Ectodermal cell (in vitro differentiated cells): ENCODE data around the gene TEAD1.

Source experiments
- H3K27ac ChIP-seq: 2 replicates; pipeline ENCODE4 v1.7.0; 2013; ENCODE audit warnings: mild to moderate bottlenecking, low read depth, low read length; ENCODE audit not compliant: insufficient read depth, poor library complexity, severe bottlenecking
- H3K27me3 ChIP-seq: 2 replicates; pipeline ENCODE4 v1.7.0; 2013; ENCODE audit warnings: mild to moderate bottlenecking, low read length; ENCODE audit not compliant: insufficient read depth, control insufficient read depth, poor library complexity, severe bottlenecking
- H3K36me3 ChIP-seq: one replicate; pipeline ENCODE4 v1.7.0; 2013; ENCODE audit warnings: low read length; ENCODE audit not compliant: control insufficient read depth, insufficient read depth
- H3K4me1 ChIP-seq: one replicate; pipeline ENCODE4 v1.7.0; 2013; ENCODE audit warnings: low read length; ENCODE audit not compliant: control insufficient read depth, insufficient read depth
- H3K4me3 ChIP-seq: 2 replicates; pipeline ENCODE4 v1.7.0; 2013; ENCODE audit warnings: low read depth, low read length, control low read depth; ENCODE audit not compliant: insufficient read depth
- H3K9me3 ChIP-seq: 2 replicates; pipeline ENCODE4 v1.7.0; 2013; ENCODE audit warnings: mild to moderate bottlenecking, low read length, moderate library complexity; ENCODE audit not compliant: control insufficient read depth
- WGBS, 2 experiments: methylation state at CpG; one replicate each; pipeline ENCODE4 v1.1.7; 2013; ENCODE audit warnings: missing lambda C conversion rate in 2 of 2; 5-methylcytosine and 5-hydroxymethylcytosine counted together

The TEAD1 gene

GRCh38 chr11:12784987-12785386, 110.8 kb downstream of the TEAD1 start:
- peaks cover 17% of the 10 kb centered on the region for H3K4me1 ChIP-seq
- H3K36me3 ChIP-seq, result no peaks in the 10 kb centered on the region
- H3K27me3 ChIP-seq, result no peaks in the 10 kb centered on the region
- 74 to 85% methylated on average over 5 of the region's 5 CpGs for WGBS, 2 experiments
- H3K27ac ChIP-seq, result no peak overlapping the region
- no peak overlapping the region for H3K4me3 ChIP-seq
- H3K9me3 ChIP-seq, result no peaks in the 10 kb centered on the region

- whole genome bisulfite sequencing, 2 experiments, result 94 to 97% methylated on average over 5 of the region's 5 CpGs
- Histone ChIP-seq H3K4me1 (peaks cover 17% of the 10 kb centered on the region), H3K9me3 (no peaks in the 10 kb centered on the region), H3K4me3 (no peak overlapping the region), H3K36me3 (no peaks in the 10 kb centered on the region), H3K27me3 (no peaks in the 10 kb centered on the region), H3K27ac (no peak overlapping the region)
Observed at GRCh38 chr11:12785901-12786300, 111.7 kb downstream of the TEAD1 start.

DNA sequence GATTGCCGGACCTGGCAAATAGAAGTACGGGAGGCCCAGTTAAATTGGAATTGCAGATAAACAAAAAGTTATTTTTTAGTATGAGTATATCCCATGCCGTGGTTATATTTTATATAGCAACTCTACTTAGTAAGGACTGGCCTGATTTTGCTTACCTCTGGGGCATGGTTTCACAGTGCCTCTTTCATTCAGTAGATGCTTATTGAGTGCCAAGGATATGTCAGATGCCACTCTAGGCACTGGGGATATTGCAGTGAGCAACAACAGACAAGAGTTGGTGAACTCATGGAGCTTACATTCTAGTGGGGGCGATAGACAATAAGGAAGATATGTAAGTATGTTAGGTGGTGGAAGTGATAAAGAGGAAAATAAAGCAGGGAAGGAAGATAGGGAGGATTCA, 112.2 kb downstream of the TEAD1 start:
- H3K27ac ChIP-seq, result no peak overlapping the region
- no peaks in the 10 kb centered on the region for H3K36me3 ChIP-seq
- H3K4me3 ChIP-seq, result no peak overlapping the region
- 95 to 96% methylated on average over 4 of the region's 4 CpGs for WGBS, 2 experiments
- H3K9me3 ChIP-seq, result no peaks in the 10 kb centered on the region
- peaks cover 17% of the 10 kb centered on the region for H3K4me1 ChIP-seq
- no peaks in the 10 kb centered on the region for H3K27me3 ChIP-seq

DNA sequence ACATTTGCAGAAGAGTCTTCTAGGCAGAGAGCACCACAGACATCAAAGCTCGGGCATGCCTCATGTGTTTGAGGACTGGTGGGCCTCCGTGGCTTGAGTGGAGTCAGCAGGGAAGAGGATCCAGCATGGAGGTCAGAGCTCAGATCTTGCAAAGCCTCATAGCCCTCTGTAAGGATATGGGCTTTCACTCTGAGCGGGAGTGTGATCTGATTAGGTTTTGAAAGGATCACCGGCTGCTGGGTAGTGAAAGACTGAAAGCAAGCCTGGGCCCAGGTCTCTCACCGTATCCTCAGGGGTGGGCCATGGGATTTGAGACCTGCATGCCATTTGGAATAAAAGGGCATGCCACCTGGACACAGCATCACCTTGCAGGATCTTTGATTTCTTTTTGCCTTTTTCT, 112.7 kb downstream of the TEAD1 start:
- Histone ChIP-seq H3K27me3 (no peaks in the 10 kb centered on the region), H3K36me3 (no peaks in the 10 kb centered on the region), H3K27ac (peak overlapping the region; percentile 6), H3K4me1 (peaks cover 17% of the 10 kb centered on the region), H3K9me3 (no peaks in the 10 kb centered on the region), H3K4me3 (no peak overlapping the region)
- 57 to 68% methylated on average over 5 of the region's 5 CpGs for WGBS, 2 experiments

GRCh38 chr11:12787847-12788246, 113.6 kb downstream of the TEAD1 start:
- Histone ChIP-seq H3K36me3 (no peaks in the 10 kb centered on the region), H3K27ac (no peak overlapping the region), H3K9me3 (no peaks in the 10 kb centered on the region), H3K4me3 (no peak overlapping the region), H3K4me1 (peaks cover 17% of the 10 kb centered on the region), H3K27me3 (no peaks in the 10 kb centered on the region)
- 84 to 92% methylated on average over 9 of the region's 9 CpGs for WGBS, 2 experiments

DNA sequence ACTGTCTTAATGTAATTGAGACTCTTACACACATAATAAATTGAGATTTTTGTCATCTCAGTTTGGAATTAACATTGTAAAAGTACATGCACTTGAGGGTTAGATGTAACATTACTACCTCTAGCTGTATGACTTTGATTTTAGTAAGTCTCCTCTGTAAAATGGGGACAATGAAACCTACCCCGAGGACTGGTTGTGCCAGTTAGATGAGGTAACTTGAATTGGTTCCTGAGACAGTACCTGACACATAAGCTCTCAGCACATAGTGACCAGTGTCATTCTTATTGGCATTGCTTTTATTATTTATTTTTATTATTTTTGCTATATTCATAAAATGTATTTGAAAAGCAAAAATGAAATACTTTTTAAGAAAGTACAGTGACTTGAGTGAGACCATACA, 114.8 kb downstream of the TEAD1 start:
- no peak overlapping the region for H3K4me3 ChIP-seq
- H3K4me1 ChIP-seq, result peaks cover 18% of the 10 kb centered on the region
- no peak overlapping the region for H3K27ac ChIP-seq
- no peaks in the 10 kb centered on the region for H3K27me3 ChIP-seq
- H3K9me3 ChIP-seq, result no peaks in the 10 kb centered on the region
- 88 to 100% methylated on average over 1 of the region's 1 CpG for WGBS, 2 experiments
- H3K36me3 ChIP-seq, result peaks cover 1% of the 10 kb centered on the region

- peaks cover 21% of the 10 kb centered on the region for H3K4me1 ChIP-seq
- H3K36me3 ChIP-seq, result peaks cover 7% of the 10 kb centered on the region
- WGBS, 2 experiments, result 71 to 80% methylated on average over 9 of the region's 9 CpGs
Observed at GRCh38 chr11:12789596-12790215, 115.5 kb downstream of the TEAD1 start.

DNA sequence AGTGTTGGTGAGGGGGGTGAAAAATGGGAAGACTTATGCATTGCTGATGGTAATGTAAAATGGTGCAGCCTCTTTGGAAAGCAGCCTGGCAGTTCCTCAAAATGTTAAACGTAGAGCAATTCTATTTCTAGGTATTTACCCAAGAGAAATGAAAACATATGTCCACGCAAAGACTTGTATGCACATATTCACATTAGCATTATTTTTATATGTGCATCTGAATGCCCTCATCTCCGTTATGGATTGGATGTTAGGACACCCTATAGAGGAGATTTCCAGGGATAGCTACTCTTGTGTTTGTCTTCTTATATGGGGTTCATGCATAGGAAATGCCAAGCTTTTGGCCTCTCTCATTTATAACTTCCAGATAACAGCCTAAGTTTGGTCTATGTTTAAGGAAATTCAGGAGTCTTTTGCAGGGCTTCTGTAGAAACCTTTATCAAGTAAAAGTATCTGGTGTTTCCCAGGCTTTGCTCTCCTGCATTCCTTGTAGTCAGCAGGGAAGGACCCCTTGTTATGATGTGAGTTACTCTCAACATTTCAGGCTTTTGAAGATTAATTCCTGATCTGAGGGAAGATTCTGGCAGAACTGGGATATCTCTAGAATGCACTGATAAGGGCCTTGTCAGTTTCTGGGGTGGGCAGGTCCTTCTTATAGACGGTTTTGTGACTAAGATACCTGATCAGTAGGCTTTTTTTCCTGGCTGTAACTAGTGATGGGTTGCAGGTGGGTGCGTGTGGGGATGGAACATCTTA, 116.8 kb downstream of the TEAD1 start:
- 76 to 82% methylated on average over 5 of the region's 5 CpGs for WGBS, 2 experiments
- Histone ChIP-seq H3K27ac (no peak overlapping the region), H3K4me1 (peaks cover 16% of the 10 kb centered on the region), H3K9me3 (no peaks in the 10 kb centered on the region), H3K27me3 (no peaks in the 10 kb centered on the region), H3K4me3 (no peak overlapping the region), H3K36me3 (peaks cover 7% of the 10 kb centered on the region)

More at GRCh38 chr11:12789596-12790215, 115.5 kb downstream of the TEAD1 start:
- Histone ChIP-seq H3K27me3 (no peaks in the 10 kb centered on the region), H3K27ac (no peak overlapping the region), H3K4me3 (no peak overlapping the region), H3K9me3 (no peaks in the 10 kb centered on the region)

DNA sequence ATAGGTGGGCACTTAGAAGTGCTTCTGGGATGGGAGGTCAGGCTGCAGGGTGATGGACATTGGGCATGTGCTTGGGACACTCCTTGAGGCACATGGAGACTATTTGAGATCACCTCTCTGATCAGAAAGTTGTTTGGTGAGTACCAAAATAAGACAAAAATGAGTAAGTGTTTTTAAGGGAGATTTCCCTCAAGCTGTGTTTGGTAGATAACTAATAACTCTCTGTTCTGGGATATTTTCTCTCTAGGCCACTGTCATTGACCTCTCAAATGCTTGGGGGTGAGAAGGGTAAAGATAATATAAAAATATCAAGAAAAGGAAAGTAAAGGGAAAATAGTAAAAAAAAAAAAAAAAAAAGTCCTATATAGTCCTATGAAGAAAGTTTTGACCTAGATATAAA, 117.8 kb downstream of the TEAD1 start:
- Histone ChIP-seq H3K36me3 (peaks cover 7% of the 10 kb centered on the region), H3K9me3 (no peaks in the 10 kb centered on the region), H3K4me1 (peaks cover 7% of the 10 kb centered on the region), H3K4me3 (no peak overlapping the region), H3K27ac (no peak overlapping the region), H3K27me3 (no peaks in the 10 kb centered on the region)

GRCh38 chr11:12792590-12792989, 118.4 kb downstream of the TEAD1 start:
- H3K36me3 ChIP-seq, result peaks cover 7% of the 10 kb centered on the region
- H3K27ac ChIP-seq, result no peak overlapping the region
- WGBS, 2 experiments, result 92% methylated on average over 2 of the region's 2 CpGs

More at GRCh38 chr11:12792590-12792989, 118.4 kb downstream of the TEAD1 start:
- no peaks in the 10 kb centered on the region for H3K9me3 ChIP-seq
- no peak overlapping the region for H3K4me3 ChIP-seq
- peaks cover 6% of the 10 kb centered on the region for H3K4me1 ChIP-seq
- no peaks in the 10 kb centered on the region for H3K27me3 ChIP-seq
